NCI-H146 treated with DMSO at 0.1 percent for 48 hours (cell line): ENCODE measurements around the gene SERINC1.
A peak's percentile ranks its signal among the peaks of the same experiment; 100 is the strongest.

ENCODE experiments used
- DNase-seq: peaks from one replicate; lab custom pipeline; 2025; ENCODE audit not compliant: unreplicated experiment; lab: John Stamatoyannopoulos, UW

SERINC1 gene

DNA sequence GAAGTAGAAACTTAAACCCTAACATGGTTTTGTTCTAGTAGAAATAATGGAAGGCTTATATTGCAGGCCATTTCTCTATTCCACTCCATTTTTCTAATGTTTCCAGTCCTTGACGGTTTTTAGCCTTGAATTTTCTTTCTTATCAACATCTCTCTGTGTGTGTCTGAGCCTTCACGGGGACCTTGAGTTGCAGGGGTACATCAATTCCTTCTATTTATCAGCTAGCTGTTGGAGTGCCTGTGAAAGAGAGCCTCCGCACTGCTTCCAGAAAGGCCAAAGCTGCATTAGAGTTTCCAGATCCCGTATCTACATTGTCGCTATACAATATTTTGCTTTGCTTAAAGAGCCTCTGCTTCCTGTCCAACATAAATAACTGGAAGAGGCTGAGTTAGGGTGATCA, 77.6 kb downstream of the SERINC1 start:
- DNase-seq, result no peak

GRCh38 chr6:122393351-122393896, 78.2 kb downstream of the SERINC1 start:
- peak; percentile 77 for DNase-seq
